Body of pancreas (tissue), 4 donors: ENCODE results near the gene ITGB6.

ENCODE experiments used
- CTCF ChIP-seq, 7 experiments: fragments of 450-650 bp in 4 of 7; fragments of 200-600 bp in 3 of 7; sonication (generic) in 3 of 7; IDR thresholded peaks; one replicate each; pipeline ENCODE4 v1.5.1; 2016 to 2019; ENCODE audit warnings: antibody characterized with exemption in 7 of 7
- POLR2A ChIP-seq, 3 donors: fragments of 450-650 bp; IDR thresholded peaks; one replicate each; pipeline ENCODE4 v1.6.1; 2016; ENCODE audit warnings: antibody characterized with exemption in 3 of 3, mild to moderate bottlenecking in 2 of 3

GRCh38 chr2:160141419-160141818, 58.7 kb downstream of the ITGB6 start:
- TF ChIP-seq POLR2A (IDR thresholded peaks at IDR 0.05) (no peak), CTCF (IDR thresholded peaks at IDR 0.05) (no peak)
